ENCODE data around the gene COL6A2. TPM values are rescaled to one million over a fixed set of nuclear protein-coding genes. Genes with fewer than 3 reads are reported as not detected.

The COL6A2 gene
- polyA plus RNA-seq, 1 of the 3 experiments (the other 2 are of a cell fraction): 108 TPM

DNA sequence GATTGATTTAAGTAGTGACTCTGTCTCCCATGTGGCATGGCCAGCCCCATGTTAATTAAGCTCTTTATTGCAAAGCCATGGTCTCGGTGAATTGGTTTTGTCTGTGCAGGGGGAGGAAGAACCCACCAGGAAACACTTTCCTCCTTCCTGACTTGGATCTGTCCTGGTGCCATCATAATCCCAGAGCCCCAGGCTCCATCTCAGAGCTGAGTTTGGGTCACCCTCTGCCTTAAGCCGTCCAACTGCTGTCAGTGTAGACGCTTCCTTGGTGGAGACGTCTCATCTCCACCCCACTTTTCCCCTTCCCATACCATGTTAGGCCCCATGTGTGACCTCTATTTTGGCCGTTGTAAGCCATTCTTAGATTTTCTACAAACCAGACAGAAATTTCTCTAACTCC, 36.0 kb upstream of the COL6A2 start (continued):
- TF ChIP-seq, protein P1, sequence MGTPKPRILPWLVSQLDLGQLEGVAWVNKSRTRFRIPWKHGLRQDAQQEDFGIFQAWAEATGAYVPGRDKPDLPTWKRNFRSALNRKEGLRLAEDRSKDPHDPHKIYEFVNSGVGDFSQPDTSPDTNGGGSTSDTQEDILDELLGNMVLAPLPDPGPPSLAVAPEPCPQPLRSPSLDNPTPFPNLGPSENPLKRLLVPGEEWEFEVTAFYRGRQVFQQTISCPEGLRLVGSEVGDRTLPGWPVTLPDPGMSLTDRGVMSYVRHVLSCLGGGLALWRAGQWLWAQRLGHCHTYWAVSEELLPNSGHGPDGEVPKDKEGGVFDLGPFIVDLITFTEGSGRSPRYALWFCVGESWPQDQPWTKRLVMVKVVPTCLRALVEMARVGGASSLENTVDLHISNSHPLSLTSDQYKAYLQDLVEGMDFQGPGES (IDR thresholded peaks at IDR 0.05; ENCODE audit: low read depth, low read length): no peak

DNA sequence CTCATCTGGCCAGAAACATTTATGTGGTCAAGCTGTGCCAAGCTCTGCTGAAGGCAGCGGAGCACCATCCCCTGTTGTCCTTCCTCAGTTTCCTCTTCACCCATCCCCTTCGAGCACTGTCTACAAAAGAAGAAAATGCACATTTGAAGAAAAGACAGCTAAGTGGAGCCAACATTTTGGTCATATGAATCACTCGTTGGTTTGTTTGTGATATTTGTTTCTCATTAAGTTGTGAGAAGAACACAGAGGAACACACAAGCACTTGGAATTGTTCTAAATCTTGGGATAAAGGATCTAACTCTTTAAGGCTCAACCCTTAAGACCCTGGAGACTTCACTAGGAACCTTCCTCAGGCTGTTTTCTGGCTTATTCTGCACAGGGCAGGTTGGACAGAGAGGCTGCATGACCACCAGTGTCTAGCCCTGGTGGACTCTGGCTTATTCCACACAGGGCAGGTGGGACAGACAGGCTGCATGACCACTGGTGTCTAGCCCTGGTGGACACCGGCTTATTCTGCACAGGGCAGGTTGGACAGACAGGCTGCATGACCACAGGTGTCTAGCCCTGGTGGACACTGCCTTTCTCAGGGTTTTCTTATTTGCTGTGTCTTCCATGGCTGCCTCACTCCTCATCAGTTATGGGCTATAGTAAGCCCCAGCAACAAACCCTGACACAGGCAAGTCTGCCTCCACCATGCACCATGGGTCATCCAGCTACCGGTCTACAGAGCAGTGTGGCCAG, 35.3 kb upstream of the COL6A2 start:
- no peaks in the 10 kb centered on the region for H3K27me3 ChIP-seq (ENCODE audit: insufficient read depth)
- no peaks in the 10 kb centered on the region for H3K79me2 ChIP-seq (ENCODE audit: insufficient read depth)
- ChIA-PET POLR2A (no interaction called here), CTCF (no interaction called here)
- DNase-seq: no peak
- H3K27ac ChIP-seq (ENCODE audit: low read depth in 2 of 2, low read length in 1 of 2): no peak overlapping the region
- no peak overlapping the region for H3K4me2 ChIP-seq
- no peaks in the 10 kb centered on the region; the same call in 1 of the 2 replicates for H3K9me3 ChIP-seq
- 47% methylated on average over 5 of the region's 5 CpGs for whole genome bisulfite sequencing (ENCODE audit: low lambda C conversion rate)
- H3K36me3 ChIP-seq (replicated peaks in 1 of 2; ENCODE audit: control insufficient read depth in 1 of 2, insufficient read depth in 2 of 2, low read length in 1 of 2): no peaks in the 10 kb centered on the region
- peaks cover 0 to 9% of the 10 kb centered on the region in 2 experiments; a peak in 2 of 4 replicates for H3K4me1 ChIP-seq (ENCODE audit: control insufficient read depth in 1 of 2, insufficient read depth in 2 of 2, low read depth in 1 of 2, low read length in 1 of 2)
- no peak overlapping the region for H2AFZ ChIP-seq (ENCODE audit: low read depth)
- H3F3A ChIP-seq (replicated peaks; ENCODE audit: insufficient read depth): no peaks in the 10 kb centered on the region
- H3K9ac ChIP-seq: no peak overlapping the region
- no peaks in the 10 kb centered on the region for H3K9me2 ChIP-seq
- TF ChIP-seq JUND (IDR thresholded peaks at IDR 0.05): no peak
- TF ChIP-seq EP300 (IDR thresholded peaks at IDR 0.05; ENCODE audit: borderline replicate concordance in 1 of 2, low read depth in 1 of 2, low read length in 1 of 2): no peak
- no peak for TF ChIP-seq CHD2 (IDR thresholded peaks at IDR 0.05; ENCODE audit: low read length, partially characterized antibody)
- no peaks in the 10 kb centered on the region for H4K20me1 ChIP-seq (ENCODE audit: insufficient read depth)
- no peak overlapping the region for H3K4me3 ChIP-seq (ENCODE audit: low read depth in 2 of 2, low read length in 1 of 2)

DNA sequence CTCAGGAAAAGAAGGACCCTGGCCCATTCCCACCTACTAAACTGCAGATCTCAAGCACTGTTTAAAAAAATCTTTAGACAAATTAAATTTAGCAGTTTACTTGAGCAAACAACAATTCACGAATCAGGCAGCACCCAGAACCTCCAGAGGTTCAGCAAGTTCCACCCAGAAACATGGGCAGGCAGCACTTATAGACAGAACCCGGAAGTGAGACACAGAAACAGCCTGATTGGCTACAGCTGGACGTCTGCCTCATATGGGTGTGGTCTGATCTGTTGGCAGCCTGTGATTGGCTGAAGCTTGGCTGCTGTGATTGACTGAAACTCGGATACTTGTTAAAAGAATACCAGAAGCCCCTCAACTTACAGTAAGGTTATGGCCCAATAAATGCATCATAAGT, 34.7 kb upstream of the COL6A2 start:
- H3K9me3 ChIP-seq: no peaks in the 10 kb centered on the region; the same call in 1 of the 2 replicates
- H3K9ac ChIP-seq: no peak overlapping the region
- 35% methylated on average over 4 of the region's 4 CpGs for WGBS (ENCODE audit: low lambda C conversion rate)
- TF ChIP-seq YY1 (IDR thresholded peaks at IDR 0.05; ENCODE audit: low read depth) (no peak), RAD21 (IDR thresholded peaks at IDR 0.05; ENCODE audit: low read length) (no peak), TCF12 (IDR thresholded peaks at IDR 0.05) (no peak)
- TF ChIP-seq, protein P2, sequence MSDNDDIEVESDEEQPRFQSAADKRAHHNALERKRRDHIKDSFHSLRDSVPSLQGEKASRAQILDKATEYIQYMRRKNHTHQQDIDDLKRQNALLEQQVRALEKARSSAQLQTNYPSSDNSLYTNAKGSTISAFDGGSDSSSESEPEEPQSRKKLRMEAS (IDR thresholded peaks at IDR 0.05; ENCODE audit: low read depth): no peak
- H3F3A ChIP-seq (replicated peaks; ENCODE audit: insufficient read depth): no peaks in the 10 kb centered on the region
- H2AFZ ChIP-seq (ENCODE audit: low read depth): no peak overlapping the region
- no peaks in the 10 kb centered on the region for H3K79me2 ChIP-seq (ENCODE audit: insufficient read depth)
- no peak for DNase-seq
- H3K27ac ChIP-seq (ENCODE audit: low read depth in 2 of 2, low read length in 1 of 2): no peak overlapping the region
- no peak overlapping the region for H3K4me2 ChIP-seq
- peaks cover 0 to 9% of the 10 kb centered on the region in 2 experiments; a peak in 2 of 4 replicates for H3K4me1 ChIP-seq (ENCODE audit: control insufficient read depth in 1 of 2, insufficient read depth in 2 of 2, low read depth in 1 of 2, low read length in 1 of 2)
- no peaks in the 10 kb centered on the region for H3K36me3 ChIP-seq (replicated peaks in 1 of 2; ENCODE audit: control insufficient read depth in 1 of 2, insufficient read depth in 2 of 2, low read length in 1 of 2)
- H3K4me3 ChIP-seq (ENCODE audit: low read depth in 2 of 2, low read length in 1 of 2): no peak overlapping the region
- no peaks in the 10 kb centered on the region for H3K27me3 ChIP-seq (ENCODE audit: insufficient read depth)
- H4K20me1 ChIP-seq (ENCODE audit: insufficient read depth): no peaks in the 10 kb centered on the region
- no peaks in the 10 kb centered on the region for H3K9me2 ChIP-seq
- ChIA-PET POLR2A (no interaction called here), CTCF (no interaction called here)

Measured in SK-N-SH (cell line).